WTC11 (cell line): ENCODE measurements around the gene ZNF440. TPM values are rescaled to one million over a fixed set of nuclear protein-coding genes. Genes with fewer than 3 reads are reported as not detected.

Experiments used
- ATAC-seq: fragments of 200-7000 bp; cut with Tn5 transposase; 2 replicates; pipeline ENCODE4 v1.10.0; 2021; ENCODE audit warnings: mild to moderate bottlenecking, moderate library complexity
- CTCF ChIA-PET: fragments of 300-600 bp; sonication (Branson Sonifier 250); formaldehyde crosslinking; loops from one replicate; lab custom pipeline; 2021; ENCODE audit warnings: antibody characterized with exemption; lab: Charles Lee
- POLR2A ChIA-PET: fragments of 350-600 bp; sonication (Branson Sonifier 250); formaldehyde crosslinking; loops from one replicate; lab custom pipeline; 2021; ENCODE audit warnings: antibody characterized with exemption; lab: Charles Lee
- DNase-seq: peaks from one replicate; pipeline ENCODE4 v3.0.0; 2021; ENCODE audit warnings: low spot score
- H3K27ac Mint-ChIP-seq: 2 replicates; pipeline ENCODE4 v1.8.0; 2021; ENCODE audit warnings: mixed read lengths
- H3K27me3 Mint-ChIP-seq: 2 replicates; pipeline ENCODE4 v1.8.0; 2021; ENCODE audit warnings: low read depth, mild to moderate bottlenecking, moderate library complexity, mixed read lengths
- H3K36me3 Mint-ChIP-seq: 2 replicates; pipeline ENCODE4 v1.8.0; 2021; ENCODE audit warnings: mixed read lengths
- H3K4me1 Mint-ChIP-seq: 2 replicates; pipeline ENCODE4 v1.8.0; 2022; ENCODE audit warnings: mixed read lengths
- H3K4me3 Mint-ChIP-seq: 2 replicates; pipeline ENCODE4 v1.8.0; 2021; ENCODE audit warnings: mild to moderate bottlenecking, moderate library complexity, mixed read lengths
- H3K9me3 Mint-ChIP-seq: 2 replicates; pipeline ENCODE4 v1.8.0; 2021; ENCODE audit warnings: mixed read lengths
- ATF2 ChIP-seq: sonication (generic); formaldehyde crosslinking; IDR thresholded peaks from 2 replicates; pipeline ENCODE4 v1.8.1; 2022; ENCODE audit warnings: low read depth, missing genetic modification reagents, borderline replicate concordance
- EMX1 ChIP-seq: fragments of 250-450 bp; sonication (Bioruptor Pico); IDR thresholded peaks from 2 replicates; pipeline ENCODE4 v1.8.0; 2021; ENCODE audit warnings: mild to moderate bottlenecking
- GABPB1 ChIP-seq: sonication (generic); formaldehyde crosslinking; IDR thresholded peaks from 2 replicates; pipeline ENCODE4 v1.8.1; 2023; ENCODE audit warnings: mild to moderate bottlenecking, missing genetic modification reagents
- GRHL2 ChIP-seq: fragments of 250-450 bp; sonication (Bioruptor Pico); IDR thresholded peaks from 2 replicates; pipeline ENCODE4 v1.8.0; 2022; ENCODE audit warnings: mild to moderate bottlenecking, moderate library complexity; ENCODE audit not compliant: insufficient replicate concordance, severe bottlenecking
- NFATC4 ChIP-seq: fragments of 250-450 bp; sonication (Bioruptor Pico); IDR thresholded peaks from 2 replicates; pipeline ENCODE4 v1.9.0; 2021; ENCODE audit warnings: mild to moderate bottlenecking
- OVOL2 ChIP-seq: fragments of 250-450 bp; sonication (Bioruptor Pico); IDR thresholded peaks from 2 replicates; pipeline ENCODE4 v1.9.0; 2021; ENCODE audit warnings: mild to moderate bottlenecking, borderline replicate concordance
- ZNF317 ChIP-seq: sonication (generic); formaldehyde crosslinking; IDR thresholded peaks from 2 replicates; pipeline ENCODE4 v1.8.1; 2023; ENCODE audit warnings: low read depth, mild to moderate bottlenecking, moderate library complexity, missing genetic modification reagents, borderline replicate concordance
- ZNF425 ChIP-seq: fragments of 250-450 bp; sonication (Bioruptor Pico); conservative IDR thresholded peaks from 2 replicates; pipeline ENCODE4 v1.9.0; 2021; ENCODE audit warnings: mild to moderate bottlenecking
- ZNF671 ChIP-seq: fragments of 250-450 bp; sonication (Bioruptor Pico); IDR thresholded peaks from 2 replicates; pipeline ENCODE4 v1.8.0; 2021; ENCODE audit warnings: mild to moderate bottlenecking
- total RNA-seq: library from RNA; stranded (reverse); gene quantifications from 3 replicates; pipeline ENCODE4 v1.2.3, GENCODE V29; 2021
- TF ChIP-seq, protein P1 (sequence below): sonication (generic); formaldehyde crosslinking; IDR thresholded peaks from 2 replicates; pipeline ENCODE4 v1.8.0; 2023; ENCODE audit warnings: missing genetic modification reagents
- TF ChIP-seq, protein P2 (sequence below): sonication (generic); formaldehyde crosslinking; conservative IDR thresholded peaks from 2 replicates; pipeline ENCODE4 v1.8.1; 2023; ENCODE audit warnings: mild to moderate bottlenecking, low read depth, missing genetic modification reagents, moderate library complexity
- TF ChIP-seq, protein P3 (sequence below): sonication (generic); formaldehyde crosslinking; IDR thresholded peaks from 2 replicates; pipeline ENCODE4 v1.8.1; 2022; ENCODE audit warnings: mild to moderate bottlenecking, missing genetic modification reagents, moderate library complexity, borderline replicate concordance
- TF ChIP-seq, protein P4 (sequence below): sonication (generic); formaldehyde crosslinking; IDR thresholded peaks from 2 replicates; pipeline ENCODE4 v1.8.1; 2022; ENCODE audit warnings: mild to moderate bottlenecking, moderate library complexity, missing genetic modification reagents
- TF ChIP-seq, protein P5 (sequence below): sonication (generic); formaldehyde crosslinking; IDR thresholded peaks from 2 replicates; pipeline ENCODE4 v1.8.0; 2022; ENCODE audit warnings: mild to moderate bottlenecking, missing genetic modification reagents

ZNF440 gene
- total RNA-seq, 1 experiment from 2014 or later = 16.4 TPM

DNA sequence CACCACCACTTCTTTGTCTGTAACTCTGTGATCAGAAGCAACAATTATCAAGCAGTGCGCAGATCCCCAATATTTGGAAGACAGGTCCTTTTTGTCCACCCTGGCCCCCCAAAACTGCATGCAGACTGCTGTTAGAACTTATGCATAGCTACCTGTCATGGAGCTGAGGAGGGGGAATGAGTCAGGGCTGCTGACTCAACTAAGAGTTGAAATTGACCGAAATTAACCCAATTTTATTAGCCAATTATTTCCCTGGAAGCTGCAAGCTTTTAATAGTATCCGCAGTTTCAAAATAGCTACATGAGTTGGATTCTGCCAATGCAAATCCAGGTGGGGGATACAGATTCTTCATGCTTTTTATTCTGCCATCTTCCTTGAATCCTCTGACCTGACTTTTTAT is 29.7 kb upstream of the ZNF440 start (continued):
- TF ChIP-seq ZNF317 (CRISPR knock-in tag) = no peak
- TF ChIP-seq, protein P1, sequence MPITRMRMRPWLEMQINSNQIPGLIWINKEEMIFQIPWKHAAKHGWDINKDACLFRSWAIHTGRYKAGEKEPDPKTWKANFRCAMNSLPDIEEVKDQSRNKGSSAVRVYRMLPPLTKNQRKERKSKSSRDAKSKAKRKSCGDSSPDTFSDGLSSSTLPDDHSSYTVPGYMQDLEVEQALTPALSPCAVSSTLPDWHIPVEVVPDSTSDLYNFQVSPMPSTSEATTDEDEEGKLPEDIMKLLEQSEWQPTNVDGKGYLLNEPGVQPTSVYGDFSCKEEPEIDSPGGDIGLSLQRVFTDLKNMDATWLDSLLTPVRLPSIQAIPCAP (CRISPR knock-in tag) = no peak
- no peak for TF ChIP-seq ZNF671 (CRISPR knock-in tag)
- no peak for TF ChIP-seq EMX1
- TF ChIP-seq, protein P2, sequence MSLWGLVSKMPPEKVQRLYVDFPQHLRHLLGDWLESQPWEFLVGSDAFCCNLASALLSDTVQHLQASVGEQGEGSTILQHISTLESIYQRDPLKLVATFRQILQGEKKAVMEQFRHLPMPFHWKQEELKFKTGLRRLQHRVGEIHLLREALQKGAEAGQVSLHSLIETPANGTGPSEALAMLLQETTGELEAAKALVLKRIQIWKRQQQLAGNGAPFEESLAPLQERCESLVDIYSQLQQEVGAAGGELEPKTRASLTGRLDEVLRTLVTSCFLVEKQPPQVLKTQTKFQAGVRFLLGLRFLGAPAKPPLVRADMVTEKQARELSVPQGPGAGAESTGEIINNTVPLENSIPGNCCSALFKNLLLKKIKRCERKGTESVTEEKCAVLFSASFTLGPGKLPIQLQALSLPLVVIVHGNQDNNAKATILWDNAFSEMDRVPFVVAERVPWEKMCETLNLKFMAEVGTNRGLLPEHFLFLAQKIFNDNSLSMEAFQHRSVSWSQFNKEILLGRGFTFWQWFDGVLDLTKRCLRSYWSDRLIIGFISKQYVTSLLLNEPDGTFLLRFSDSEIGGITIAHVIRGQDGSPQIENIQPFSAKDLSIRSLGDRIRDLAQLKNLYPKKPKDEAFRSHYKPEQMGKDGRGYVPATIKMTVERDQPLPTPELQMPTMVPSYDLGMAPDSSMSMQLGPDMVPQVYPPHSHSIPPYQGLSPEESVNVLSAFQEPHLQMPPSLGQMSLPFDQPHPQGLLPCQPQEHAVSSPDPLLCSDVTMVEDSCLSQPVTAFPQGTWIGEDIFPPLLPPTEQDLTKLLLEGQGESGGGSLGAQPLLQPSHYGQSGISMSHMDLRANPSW (CRISPR knock-in tag) = no peak

DNA sequence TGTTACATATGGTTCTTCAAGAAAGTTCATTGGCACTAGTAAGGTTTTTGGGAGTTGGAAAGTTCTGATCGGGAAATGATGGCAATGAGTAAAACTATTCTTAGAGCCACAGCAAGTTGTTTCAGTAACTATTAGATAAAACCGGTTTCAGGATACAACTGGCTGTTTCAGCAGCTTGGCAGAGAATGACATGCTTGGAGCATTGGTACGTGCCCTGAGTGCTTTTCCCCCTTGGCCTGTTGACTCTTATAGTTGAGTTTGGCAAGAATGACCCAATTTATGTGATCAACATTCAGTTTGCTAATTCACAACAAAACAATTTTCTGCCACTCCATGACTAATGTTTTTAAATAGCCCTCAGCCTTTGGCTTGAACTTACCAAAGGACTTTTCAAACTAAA is 26.5 kb upstream of the ZNF440 start:
- Mint-ChIP-seq H3K4me1 (no peaks in the 10 kb centered on the region), H3K27ac (no peak overlapping the region), H3K36me3 (peaks cover 3% of the 10 kb centered on the region; the same call in 1 of the 2 replicates), H3K4me3 (no peak overlapping the region), H3K27me3 (peaks cover 27% of the 10 kb centered on the region), H3K9me3 (peaks cover 32% of the 10 kb centered on the region)
- ATAC-seq = no peak
- ChIA-PET POLR2A (no interaction called here), CTCF (no interaction called here)
- no peak for TF ChIP-seq GABPB1 (CRISPR knock-in tag)
- TF ChIP-seq ATF2 = no peak
- no peak for TF ChIP-seq NFATC4
- TF ChIP-seq OVOL2 (CRISPR knock-in tag) = no peak
- TF ChIP-seq, protein P1 (CRISPR knock-in tag) = no peak
- TF ChIP-seq, protein P3, sequence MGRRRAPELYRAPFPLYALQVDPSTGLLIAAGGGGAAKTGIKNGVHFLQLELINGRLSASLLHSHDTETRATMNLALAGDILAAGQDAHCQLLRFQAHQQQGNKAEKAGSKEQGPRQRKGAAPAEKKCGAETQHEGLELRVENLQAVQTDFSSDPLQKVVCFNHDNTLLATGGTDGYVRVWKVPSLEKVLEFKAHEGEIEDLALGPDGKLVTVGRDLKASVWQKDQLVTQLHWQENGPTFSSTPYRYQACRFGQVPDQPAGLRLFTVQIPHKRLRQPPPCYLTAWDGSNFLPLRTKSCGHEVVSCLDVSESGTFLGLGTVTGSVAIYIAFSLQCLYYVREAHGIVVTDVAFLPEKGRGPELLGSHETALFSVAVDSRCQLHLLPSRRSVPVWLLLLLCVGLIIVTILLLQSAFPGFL (CRISPR knock-in tag) = no peak
- TF ChIP-seq GRHL2 (CRISPR knock-in tag) = no peak
- TF ChIP-seq, protein P4, sequence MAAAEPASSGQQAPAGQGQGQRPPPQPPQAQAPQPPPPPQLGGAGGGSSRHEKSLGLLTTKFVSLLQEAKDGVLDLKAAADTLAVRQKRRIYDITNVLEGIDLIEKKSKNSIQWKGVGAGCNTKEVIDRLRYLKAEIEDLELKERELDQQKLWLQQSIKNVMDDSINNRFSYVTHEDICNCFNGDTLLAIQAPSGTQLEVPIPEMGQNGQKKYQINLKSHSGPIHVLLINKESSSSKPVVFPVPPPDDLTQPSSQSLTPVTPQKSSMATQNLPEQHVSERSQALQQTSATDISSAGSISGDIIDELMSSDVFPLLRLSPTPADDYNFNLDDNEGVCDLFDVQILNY (CRISPR knock-in tag) = no peak
- TF ChIP-seq, protein P5, sequence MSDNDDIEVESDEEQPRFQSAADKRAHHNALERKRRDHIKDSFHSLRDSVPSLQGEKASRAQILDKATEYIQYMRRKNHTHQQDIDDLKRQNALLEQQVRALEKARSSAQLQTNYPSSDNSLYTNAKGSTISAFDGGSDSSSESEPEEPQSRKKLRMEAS (CRISPR knock-in tag) = no peak
- no peak for TF ChIP-seq ZNF425
- DNase-seq = no peak
